HG02852 (cell line): ENCODE results near the gene UBE2V1.
"Not testable (repeated sequence)": the region's sequence is repeated elsewhere in the genome, so short reads cannot be mapped to it uniquely, and the experiment has no call there.

Experiments
- ATAC-seq: cut with Tn5 transposase; IDR thresholded peaks from one replicate; pipeline ENCODE4 v1.9.1; 2021; ENCODE audit warnings: mild to moderate bottlenecking, moderate library complexity; ENCODE audit not compliant: unreplicated experiment

Gene UBE2V1

GRCh38 chr20:50112512-50113419, at the start of gene UBE2V1:
UBE2V1 (minus strand) TSS chr20:50113150; CDS start chr20:50113128, 22 bp downstream.
- peak; percentile 44 for ATAC-seq

- ATAC-seq: not testable (repeated sequence)
These were observed 48.5 kb upstream of the UBE2V1 start for GRCh38 chr20:50161494-50161893.

DNA sequence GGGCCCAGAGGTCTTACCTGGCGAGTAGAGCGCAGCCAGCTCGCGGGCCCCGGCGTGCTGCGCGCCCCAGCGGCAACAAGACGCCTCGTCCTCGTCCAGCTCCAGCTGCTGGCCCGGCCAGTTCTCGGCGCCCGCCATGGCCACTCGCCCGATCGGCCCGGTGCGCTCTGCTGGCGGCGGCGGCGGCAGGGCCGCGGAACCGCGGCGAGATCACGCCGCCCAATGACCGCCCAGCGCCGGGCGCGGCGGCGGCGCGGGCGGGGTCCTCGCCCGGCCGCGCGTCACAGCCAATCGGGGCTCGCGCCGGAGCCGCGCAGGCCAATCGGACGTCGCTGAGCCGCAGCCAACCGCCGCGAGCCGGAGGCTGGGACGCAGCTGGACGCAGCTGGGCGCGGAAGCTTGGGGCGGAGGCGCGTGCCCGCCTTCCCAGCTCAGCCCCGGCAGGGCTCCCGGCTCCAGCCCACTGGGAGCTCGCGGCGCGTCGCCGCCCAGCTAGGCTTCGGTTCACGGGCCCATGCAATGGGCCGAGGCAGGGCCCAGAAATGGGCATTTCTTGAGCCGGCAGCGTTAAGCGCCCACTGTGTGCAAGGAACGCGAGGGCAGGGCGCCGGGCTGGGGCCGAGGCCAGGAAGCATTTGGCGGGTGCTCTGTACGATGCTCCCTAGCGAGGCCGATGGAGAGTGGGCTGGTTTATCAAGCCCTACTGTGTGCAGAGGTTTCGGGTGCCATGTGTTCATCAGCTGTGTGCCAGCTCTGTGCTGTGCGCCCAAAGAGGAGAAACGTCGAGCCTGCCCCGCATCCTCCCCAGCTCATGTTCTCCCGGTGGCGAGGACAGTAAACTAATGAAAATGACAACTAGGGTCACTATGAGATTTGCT, 40.8 kb upstream of the UBE2V1 start, which contains the start of gene PEDS1:
Gene PEDS1, minus strand, starts transcription at position 224 of the 878 bp plus-strand sequence. Its CDS starts 86 bp downstream, at position 138.
- peak; percentile 93 for ATAC-seq

GRCh38 chr20:50153153-50153499, 40.2 kb upstream of the UBE2V1 start:
- ATAC-seq: no peak

GRCh38 chr20:50152394-50153152, 39.6 kb upstream of the UBE2V1 start:
- no peak for ATAC-seq

DNA sequence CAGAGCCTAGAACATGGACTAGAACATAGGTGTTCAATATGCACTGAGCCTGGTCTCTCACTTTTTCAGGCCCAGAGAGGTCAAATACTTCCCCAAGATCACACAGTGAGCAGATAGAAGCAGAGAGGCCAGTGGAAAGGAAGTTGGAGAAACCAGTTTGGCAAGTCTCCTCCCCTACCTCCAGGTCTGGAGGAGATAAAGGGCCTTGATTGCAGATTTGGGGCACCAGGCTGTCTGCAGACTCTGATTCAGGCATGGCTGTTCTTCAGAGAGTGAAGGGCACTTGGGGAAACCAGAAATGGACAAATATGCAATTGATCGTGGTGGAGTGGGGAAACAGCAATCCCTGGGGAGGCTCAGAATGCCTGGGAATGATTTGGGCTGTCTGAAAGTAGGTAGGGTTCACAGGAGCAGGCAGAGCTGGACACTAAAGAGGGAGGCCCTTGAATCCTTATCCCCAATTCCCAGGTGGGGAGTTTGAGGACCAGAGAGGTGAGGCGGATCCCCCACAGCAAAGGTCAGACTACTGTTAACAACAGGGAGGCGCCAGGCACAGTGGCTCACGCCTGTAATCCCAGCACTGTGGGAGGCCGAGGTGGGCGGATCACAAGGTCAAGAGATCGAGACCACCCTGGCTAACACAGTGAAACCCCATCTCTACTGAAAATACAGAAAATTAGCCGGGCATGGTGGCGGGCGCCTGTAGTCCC, 38.2 kb upstream of the UBE2V1 start:
- ATAC-seq: no peak

- no peak for ATAC-seq
These were observed 36.7 kb upstream of the UBE2V1 start for GRCh38 chr20:50149481-50150254.

DNA sequence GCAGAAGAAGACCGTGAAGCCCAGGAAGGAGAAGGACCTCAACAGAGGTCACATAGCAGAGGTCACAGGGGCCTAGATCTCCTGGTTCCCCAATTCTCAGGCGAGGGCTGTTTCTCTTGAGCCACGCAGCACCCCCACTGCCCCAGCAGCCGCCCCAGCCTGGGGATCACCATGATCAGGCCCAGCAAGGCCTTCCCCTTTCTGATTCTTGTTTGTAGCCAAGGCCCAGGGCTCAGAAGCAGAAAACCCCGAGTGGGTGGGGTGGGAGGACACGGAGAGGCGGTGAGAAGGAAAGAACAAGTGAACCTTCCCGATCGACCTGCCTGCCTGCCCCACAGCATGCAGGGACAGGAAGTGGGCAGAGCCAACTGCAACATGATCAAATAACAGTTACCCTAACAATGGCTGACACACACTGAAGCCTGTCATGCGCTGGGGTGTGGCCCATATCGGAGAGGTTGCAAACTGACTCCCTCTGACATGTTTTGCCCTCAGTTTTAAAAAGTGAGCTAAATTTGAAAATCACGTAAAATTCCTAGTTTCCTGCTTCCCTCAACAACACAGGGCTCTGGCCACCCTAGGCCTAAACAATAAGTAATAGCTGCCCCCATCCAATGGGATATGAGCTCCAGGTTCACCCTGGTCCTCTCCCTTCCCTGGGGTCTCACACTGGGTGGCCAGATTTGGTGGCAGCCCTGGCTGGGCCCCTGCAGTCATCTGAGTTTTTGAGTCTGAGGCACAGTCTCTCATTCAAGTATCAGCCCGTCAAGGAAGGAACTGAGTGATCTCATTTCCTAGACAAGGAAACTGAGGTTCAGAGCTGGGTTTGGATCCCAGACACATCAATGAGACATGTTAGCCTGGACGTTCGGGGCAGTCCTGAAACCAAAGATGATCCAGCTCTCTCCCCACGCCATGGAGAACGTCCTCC, 34.0 kb upstream of the UBE2V1 start:
- peak; percentile 62 for ATAC-seq

GRCh38 chr20:50146214-50146613, 33.3 kb upstream of the UBE2V1 start:
- no peak for ATAC-seq

GRCh38 chr20:50145566-50145965, 32.6 kb upstream of the UBE2V1 start:
- ATAC-seq: no peak

- no peak for ATAC-seq
These were observed 31.4 kb upstream of the UBE2V1 start for GRCh38 chr20:50144362-50144761.

DNA sequence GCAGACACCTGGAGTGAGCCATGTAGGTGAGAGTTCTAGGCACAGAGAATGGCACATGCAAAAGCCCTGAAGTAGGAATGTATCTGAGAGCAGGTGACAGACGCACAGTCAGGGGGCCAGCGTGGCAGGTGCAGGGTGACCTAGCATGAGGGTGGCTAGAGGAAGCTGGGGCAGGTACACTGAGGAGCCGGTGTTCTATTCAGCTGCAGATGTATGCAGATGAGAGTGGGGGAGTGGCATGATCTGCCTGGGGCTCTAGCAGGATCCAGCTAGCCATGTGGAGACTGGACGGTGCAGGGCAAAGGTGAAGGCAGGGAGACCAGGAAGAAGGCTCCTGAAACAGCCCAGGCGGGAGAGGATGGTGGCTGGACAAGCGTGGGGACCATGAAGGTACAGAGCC, 29.9 kb upstream of the UBE2V1 start:
- ATAC-seq: no peak

- ATAC-seq: no peak
These were observed 29.0 kb upstream of the UBE2V1 start for GRCh38 chr20:50141811-50142561.

DNA sequence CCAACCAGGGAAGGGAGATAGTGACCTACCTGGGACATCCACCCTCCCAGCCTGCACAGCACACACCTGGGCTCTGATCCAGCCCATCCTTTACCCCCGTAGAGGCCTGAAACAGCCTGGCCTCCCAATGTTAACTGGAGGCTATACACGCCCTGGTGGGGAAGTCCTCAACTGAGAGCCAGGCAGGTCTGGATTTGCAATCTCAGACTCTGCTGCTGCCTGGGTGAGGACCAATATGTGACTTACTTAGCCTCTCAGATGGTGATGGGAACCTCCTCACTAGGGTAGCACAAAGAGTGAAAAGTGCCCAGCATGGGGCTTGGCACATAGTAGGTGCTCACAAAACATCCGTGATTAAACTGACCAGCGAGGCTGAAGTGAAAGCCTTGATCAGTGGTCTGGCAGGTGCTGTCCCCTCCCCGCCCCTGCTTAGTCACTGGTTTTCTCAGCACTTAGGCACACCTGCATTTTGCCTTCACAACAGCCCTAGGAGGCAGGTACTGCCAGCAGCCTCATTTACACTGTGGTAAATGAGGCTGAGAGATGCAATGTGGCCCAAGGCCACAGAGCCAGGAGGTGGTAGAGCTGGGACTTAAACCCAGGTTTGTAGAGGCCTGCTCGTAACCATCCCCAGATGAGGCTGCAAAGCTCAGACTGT, 28.2 kb upstream of the UBE2V1 start:
- no peak for ATAC-seq

GRCh38 chr20:50140339-50140859, 27.4 kb upstream of the UBE2V1 start:
- ATAC-seq: no peak

GRCh38 chr20:50138479-50139393, 25.8 kb upstream of the UBE2V1 start:
- ATAC-seq: no peak
